GM19025 (cell line): ENCODE measurements around the gene MAP3K15.
"Not testable (repeated sequence)": the region's sequence is repeated elsewhere in the genome, so short reads cannot be mapped to it uniquely, and the experiment has no call there.

ENCODE experiments used
- ATAC-seq: cut with Tn5 transposase; IDR thresholded peaks from one replicate; pipeline ENCODE4 v1.9.1; 2021; ENCODE audit warnings: mild to moderate bottlenecking, low read depth, moderate library complexity; ENCODE audit not compliant: unreplicated experiment

MAP3K15 gene

GRCh38 chrX:19541196-19541595 is 25.9 kb upstream of the MAP3K15 start:
- no peak for ATAC-seq

- ATAC-seq: no peak
These were observed 24.8 kb upstream of the MAP3K15 start for GRCh38 chrX:19540076-19540475.

- no peak for ATAC-seq
These were observed 24.4 kb upstream of the MAP3K15 start for GRCh38 chrX:19539665-19540064.

GRCh38 chrX:19535476-19535875 is 20.2 kb upstream of the MAP3K15 start:
- no peak for ATAC-seq

- ATAC-seq: no peak
These were observed 17.4 kb upstream of the MAP3K15 start for GRCh38 chrX:19532709-19533108.

GRCh38 chrX:19517965-19518364 is 2.7 kb upstream of the MAP3K15 start:
- ATAC-seq: no peak

DNA sequence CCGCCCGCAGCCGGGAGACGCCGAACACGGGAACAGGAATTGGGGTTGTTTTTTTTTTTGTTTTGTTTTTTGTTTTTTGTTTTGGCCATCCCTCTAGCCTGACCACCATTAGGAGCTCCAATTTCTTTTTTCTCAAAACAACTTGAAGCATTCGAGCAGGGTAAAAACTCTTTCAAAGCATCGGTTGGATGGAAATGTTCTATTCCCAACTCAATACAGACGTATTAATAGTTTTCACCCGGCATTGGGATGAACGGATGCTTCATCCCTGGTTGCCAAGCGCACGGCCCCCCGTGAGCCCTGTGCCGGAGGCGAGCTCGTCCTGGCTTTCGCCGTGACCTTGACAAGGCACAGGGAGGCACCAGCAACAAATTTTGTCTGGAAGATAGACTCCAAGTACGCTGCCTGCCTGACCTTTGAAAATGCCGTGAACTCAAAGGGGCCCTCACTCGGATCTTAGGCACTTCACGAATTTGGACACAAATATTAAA is 352 bp upstream of the MAP3K15 start:
- no peak for ATAC-seq

DNA sequence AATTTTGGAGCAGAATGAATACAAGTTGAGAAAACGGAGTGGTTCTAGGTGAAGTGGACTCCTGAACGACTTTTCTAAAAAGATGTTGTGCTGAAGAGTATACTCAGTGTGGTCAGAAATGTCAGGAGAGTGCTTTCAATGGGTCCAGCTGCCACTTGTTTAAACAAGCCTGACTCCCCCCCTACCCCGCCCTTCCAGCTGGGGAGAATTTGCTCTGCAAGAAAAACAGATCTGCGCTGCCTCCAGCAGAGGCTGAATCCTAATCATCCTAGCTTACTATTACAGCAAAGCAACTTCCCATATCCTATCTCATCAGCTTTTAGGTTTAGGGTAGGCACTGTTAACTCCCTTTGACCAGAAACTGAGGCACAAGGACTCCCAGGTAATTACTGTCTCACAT is 1.9 kb downstream of the MAP3K15 start:
- ATAC-seq: no peak

DNA sequence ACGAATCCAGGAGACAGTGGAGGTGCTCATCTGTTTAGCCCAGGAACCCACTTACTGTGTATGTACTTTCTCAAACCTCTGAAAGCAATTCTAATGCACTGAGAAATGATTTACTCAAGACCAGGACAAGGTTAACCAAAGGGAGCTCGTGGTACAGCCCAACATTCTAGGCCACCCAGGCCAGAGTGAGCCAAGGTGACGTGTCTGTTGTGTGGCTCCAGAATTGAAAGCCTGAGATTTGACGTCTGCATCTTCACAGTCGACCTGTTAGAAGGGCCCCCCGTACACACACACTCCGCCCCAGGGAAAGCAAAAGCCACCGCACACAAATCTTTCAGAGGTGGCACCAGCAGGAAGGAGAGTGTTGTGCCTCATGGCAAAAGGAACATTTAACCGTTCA is 2.3 kb downstream of the MAP3K15 start:
- ATAC-seq: no peak

DNA sequence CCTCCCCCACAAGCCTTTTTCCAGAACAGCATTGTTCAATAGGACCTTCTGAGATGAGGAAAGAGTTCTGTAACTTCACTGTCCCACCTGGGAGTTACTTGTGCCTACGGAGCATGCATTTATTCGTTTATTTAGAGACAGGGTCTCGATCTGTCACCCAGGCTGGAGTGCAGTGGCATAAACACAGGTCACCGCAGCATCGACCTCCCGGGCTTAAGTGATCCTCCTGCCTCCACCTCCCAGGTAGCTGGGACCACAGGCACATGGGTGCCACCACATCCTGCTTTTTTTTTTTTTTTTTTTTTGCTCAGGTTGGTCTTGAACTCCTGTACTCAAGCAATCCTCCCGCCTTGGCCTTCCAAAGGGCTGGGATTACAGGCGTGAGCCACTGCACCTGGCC is 2.9 kb downstream of the MAP3K15 start:
- ATAC-seq: no peak

GRCh38 chrX:19511796-19512195 is 3.5 kb downstream of the MAP3K15 start:
- not testable (repeated sequence) for ATAC-seq

GRCh38 chrX:19496711-19497110 is 18.6 kb downstream of the MAP3K15 start:
- ATAC-seq: no peak

GRCh38 chrX:19487520-19488200 is 27.6 kb downstream of the MAP3K15 start:
- ATAC-seq: no peak

GRCh38 chrX:19479458-19479857 is 35.9 kb downstream of the MAP3K15 start:
- no peak for ATAC-seq

DNA sequence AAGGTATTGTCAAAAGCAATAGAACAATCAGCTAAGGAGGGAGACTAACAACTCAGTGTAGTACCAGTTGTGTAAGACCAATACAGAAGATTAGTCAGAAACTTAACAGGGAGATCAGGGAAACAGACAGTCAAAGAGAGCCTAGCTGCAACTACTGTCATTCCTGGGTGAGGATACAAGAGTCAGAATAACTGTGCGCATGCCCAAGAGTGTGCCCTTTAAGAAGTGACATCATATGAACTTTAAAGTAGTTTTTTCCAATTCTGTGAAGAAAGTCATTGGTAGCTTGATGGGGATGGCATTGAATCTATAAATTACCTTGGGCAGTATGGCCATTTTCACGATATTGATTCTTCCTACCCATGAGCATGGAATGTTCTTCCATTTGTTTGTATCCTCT is 46.9 kb downstream of the MAP3K15 start:
- not testable (repeated sequence) for ATAC-seq

DNA sequence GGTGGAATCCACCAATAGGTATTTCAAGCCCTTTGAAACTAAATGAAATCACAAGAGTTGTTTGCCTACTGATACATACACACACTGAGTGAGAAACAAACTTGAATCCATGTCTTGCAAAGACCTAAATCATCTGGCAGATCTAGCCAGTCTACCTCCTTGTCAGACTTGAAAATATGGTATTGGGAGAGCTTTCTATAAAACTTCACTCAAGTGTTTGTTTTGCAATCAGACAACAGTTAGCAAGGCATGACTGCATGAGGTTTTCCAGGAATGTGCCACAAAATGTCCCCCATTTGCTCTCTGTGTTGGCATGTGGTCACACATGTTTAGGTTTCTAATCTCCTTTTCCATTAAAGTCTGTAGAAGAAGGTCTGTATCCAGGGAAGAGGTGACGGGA is 52.4 kb downstream of the MAP3K15 start:
- no peak for ATAC-seq

DNA sequence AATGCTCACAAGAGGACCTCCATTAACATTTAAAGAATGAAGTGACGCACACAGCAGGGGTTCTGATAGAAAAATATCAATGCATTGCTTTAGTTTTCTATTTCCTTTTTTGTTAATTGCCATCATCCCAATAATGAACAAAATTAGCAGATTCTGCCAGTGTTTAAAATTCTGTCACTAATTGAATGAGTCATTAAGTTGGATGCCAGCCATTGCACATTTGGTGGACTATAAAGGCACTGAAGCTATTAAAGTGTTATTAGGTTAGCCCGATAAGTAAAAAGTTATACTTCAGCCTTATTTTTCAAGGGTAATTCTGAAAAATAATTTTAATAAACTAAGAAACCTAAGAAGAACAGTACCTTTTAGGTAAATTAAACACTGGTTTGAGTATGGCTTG is 53.1 kb downstream of the MAP3K15 start:
- no peak for ATAC-seq

GRCh38 chrX:19457662-19458061 is 57.6 kb downstream of the MAP3K15 start:
- ATAC-seq: no peak

- no peak for ATAC-seq
These were observed 67.2 kb downstream of the MAP3K15 start for GRCh38 chrX:19448077-19448476.

- ATAC-seq: no peak
These were observed 68.9 kb downstream of the MAP3K15 start for GRCh38 chrX:19446397-19446796.

DNA sequence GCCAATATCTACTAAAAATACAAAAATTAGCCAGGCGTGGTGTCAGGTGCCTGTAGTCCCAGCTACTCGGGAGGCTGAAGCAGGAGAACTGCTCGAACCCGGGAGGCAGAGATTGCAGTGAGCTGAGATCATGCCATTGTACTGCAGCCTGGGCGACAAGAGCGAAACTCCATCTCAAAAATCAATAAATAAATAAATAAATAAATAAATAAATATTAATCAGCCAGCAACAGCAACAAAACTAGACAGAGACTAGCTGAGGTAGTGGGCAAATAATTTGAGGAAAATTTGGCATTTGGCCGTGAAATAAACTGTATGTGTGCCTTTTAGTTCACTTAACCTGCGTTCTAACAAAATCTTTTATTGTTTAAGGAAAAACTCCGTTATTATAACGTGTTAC is 69.5 kb downstream of the MAP3K15 start:
- not testable (repeated sequence) for ATAC-seq

DNA sequence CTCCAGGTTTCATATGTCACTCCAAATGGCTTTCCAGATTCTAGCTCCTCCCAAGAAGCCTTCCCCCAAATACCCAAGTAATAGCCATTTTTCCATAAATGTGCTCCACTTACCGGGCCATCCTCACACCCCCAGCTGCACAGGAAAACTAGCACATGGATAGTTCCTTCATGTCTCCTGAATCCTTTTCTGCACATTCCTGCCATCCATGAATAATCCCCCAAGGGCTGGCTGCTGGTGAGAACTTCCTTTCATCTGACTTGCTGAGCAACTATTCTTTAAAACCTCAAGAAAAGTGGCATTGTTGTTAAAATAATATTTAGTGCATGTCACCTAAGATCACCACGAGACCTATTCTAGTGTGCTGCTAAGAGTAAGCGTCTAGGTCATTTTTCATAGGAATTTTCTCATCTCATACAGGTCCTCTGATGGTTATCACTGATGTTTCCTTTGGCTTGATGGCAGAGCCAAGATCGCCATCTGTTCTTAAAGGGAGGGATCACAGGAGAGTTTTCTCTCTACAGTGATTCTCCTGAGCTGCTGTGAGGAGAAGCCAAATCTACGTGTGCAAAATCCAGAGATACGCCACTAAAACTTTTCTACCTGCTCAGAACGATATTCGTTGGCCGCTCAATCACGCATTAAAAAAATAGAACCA is 71.3 kb downstream of the MAP3K15 start:
- no peak for ATAC-seq
